A673 (cell line): Measurements from ENCODE around the gene KIFAP3.

ENCODE experiments used
- CTCF ChIP-seq: fragments of 300-800, 200-600 bp; sonication (generic); conservative IDR thresholded peaks from 2 replicates; pipeline ENCODE4 v1.5.1; 2017; ENCODE audit warnings: low read depth, mild to moderate bottlenecking, antibody characterized with exemption, low read length, moderate library complexity, mixed read lengths
- EZH2 ChIP-seq: fragments of 200-600 bp; sonication (generic); IDR thresholded peaks from 2 replicates; pipeline ENCODE4 v1.6.1; 2017; ENCODE audit warnings: borderline replicate concordance, low read depth, mild to moderate bottlenecking, mixed read lengths, antibody characterized with exemption, low read length; ENCODE audit not compliant: poor library complexity, severe bottlenecking

DNA sequence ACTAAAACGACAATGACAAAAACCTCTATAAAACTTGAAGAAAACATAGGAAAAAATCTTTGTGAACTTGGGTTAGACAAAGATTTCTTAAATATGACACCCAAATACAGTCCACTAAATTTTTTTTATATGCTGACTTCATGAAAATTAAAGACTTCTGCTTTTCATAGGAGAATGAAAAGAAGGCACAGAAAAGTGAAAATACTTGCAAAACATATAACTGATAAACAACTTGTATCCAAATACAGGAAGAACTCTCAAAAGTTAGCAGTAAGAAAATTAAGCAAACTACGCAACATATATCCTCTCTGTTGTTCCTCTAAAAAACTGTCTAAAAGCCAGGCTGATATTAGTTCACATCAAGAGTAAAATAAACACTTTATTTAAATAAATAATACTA, 53.6 kb downstream of the KIFAP3 start:
- TF ChIP-seq EZH2 (no peak), CTCF (no peak)
